ENCODE results near the gene ADAP1. TPM values are rescaled to one million over a fixed set of nuclear protein-coding genes. Genes with fewer than 3 reads are reported as not detected.

ADAP1 gene
- total and polyA plus RNA-seq, 2 of the 8 experiments (the other 6 are each of a cell fraction or from before 2014, with no cell fraction given): 5.8 to 6.1 TPM

GRCh38 chr7:851204-851603 lies 103.3 kb downstream of the ADAP1 start (continued):
- no peak for TF ChIP-seq SIX5 (IDR thresholded peaks at IDR 0.05; ENCODE audit: low read depth, low read length)
